Loucy (cell line): ENCODE results near the gene BCAS3.

Experiments used
- EZH2phosphoT487 ChIP-seq: fragments of 200-600 bp; IDR thresholded peaks from 2 replicates; pipeline ENCODE4 v1.6.1; 2018; ENCODE audit warnings: antibody characterized with exemption, mild to moderate bottlenecking, moderate library complexity, borderline replicate concordance
- TF ChIP-seq, protein P1 (sequence below): fragments of 200-600 bp; sonication (generic); conservative IDR thresholded peaks from 2 replicates; pipeline ENCODE4 v1.5.1; 2014; ENCODE audit warnings: mild to moderate bottlenecking, antibody characterized with exemption, low read length

GRCh38 chr17:61091096-61091495, 413.4 kb downstream of the BCAS3 start:
- TF ChIP-seq, protein P1, sequence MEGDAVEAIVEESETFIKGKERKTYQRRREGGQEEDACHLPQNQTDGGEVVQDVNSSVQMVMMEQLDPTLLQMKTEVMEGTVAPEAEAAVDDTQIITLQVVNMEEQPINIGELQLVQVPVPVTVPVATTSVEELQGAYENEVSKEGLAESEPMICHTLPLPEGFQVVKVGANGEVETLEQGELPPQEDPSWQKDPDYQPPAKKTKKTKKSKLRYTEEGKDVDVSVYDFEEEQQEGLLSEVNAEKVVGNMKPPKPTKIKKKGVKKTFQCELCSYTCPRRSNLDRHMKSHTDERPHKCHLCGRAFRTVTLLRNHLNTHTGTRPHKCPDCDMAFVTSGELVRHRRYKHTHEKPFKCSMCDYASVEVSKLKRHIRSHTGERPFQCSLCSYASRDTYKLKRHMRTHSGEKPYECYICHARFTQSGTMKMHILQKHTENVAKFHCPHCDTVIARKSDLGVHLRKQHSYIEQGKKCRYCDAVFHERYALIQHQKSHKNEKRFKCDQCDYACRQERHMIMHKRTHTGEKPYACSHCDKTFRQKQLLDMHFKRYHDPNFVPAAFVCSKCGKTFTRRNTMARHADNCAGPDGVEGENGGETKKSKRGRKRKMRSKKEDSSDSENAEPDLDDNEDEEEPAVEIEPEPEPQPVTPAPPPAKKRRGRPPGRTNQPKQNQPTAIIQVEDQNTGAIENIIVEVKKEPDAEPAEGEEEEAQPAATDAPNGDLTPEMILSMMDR = no peak
- TF ChIP-seq EZH2phosphoT487 = no peak
